ENCODE data around the gene SLC13A4. TPM values are rescaled to one million over a fixed set of nuclear protein-coding genes. Genes with fewer than 3 reads are reported as not detected.
"Not testable (repeated sequence)": the region's sequence is repeated elsewhere in the genome, so short reads cannot be mapped to it uniquely, and the experiment has no call there.

The SLC13A4 gene
- total RNA-seq, 1 donor from 2014 or later = not detected

DNA sequence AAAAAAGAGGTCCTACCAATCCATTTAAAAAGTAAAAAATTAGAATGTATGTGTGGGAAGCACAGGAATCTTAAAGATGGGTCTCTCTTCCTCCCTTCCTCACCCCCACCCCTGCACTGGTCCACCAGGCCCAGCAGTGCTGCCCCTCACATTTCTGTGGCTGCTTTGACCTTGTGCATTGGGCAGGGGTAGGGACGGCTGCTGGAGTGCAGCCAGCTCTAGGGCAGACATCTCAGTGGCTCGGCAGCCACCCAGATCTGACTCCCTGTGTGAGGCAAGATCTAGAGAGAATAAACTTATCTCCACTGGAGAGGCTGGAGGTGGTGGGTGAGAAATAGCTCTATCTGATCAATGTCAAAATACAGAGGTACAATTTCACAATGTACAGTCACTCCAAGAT lies 13.9 kb upstream of the SLC13A4 start:
- no peak overlapping the region for H3K27ac Mint-ChIP-seq (ENCODE audit: unreplicated experiment)

DNA sequence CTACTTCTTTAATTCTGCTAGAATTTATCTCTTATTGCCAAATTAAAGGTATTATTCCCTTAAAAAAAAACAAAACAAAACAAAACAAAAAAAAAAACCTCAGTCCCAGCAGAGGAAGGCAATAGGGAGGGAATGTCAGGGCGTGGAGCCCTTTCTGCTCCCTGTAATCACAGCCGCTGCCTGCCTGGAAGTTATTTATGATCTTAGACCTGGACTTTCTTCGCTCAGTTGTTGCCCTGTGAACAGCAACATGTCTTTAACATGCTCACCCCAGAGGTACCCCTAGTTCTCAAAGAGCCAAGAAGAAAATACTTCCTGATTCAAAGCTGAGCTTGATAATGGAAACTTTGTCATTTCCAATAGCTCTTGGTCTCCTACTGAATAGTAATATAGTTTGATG lies 12.9 kb upstream of the SLC13A4 start:
- Mint-ChIP-seq H3K4me3 (ENCODE audit: unreplicated experiment) (no peak overlapping the region), H3K9me3 (ENCODE audit: low read depth) (no peaks in the 10 kb centered on the region), H3K36me3 (ENCODE audit: low read depth) (no peaks in the 10 kb centered on the region), H3K4me1 (ENCODE audit: low read depth) (peaks cover 23% of the 10 kb centered on the region), H3K27ac (ENCODE audit: unreplicated experiment) (no peak overlapping the region), H3K27me3 (ENCODE audit: low read depth) (no peaks in the 10 kb centered on the region)
- TF ChIP-seq, protein P1, sequence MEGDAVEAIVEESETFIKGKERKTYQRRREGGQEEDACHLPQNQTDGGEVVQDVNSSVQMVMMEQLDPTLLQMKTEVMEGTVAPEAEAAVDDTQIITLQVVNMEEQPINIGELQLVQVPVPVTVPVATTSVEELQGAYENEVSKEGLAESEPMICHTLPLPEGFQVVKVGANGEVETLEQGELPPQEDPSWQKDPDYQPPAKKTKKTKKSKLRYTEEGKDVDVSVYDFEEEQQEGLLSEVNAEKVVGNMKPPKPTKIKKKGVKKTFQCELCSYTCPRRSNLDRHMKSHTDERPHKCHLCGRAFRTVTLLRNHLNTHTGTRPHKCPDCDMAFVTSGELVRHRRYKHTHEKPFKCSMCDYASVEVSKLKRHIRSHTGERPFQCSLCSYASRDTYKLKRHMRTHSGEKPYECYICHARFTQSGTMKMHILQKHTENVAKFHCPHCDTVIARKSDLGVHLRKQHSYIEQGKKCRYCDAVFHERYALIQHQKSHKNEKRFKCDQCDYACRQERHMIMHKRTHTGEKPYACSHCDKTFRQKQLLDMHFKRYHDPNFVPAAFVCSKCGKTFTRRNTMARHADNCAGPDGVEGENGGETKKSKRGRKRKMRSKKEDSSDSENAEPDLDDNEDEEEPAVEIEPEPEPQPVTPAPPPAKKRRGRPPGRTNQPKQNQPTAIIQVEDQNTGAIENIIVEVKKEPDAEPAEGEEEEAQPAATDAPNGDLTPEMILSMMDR (IDR thresholded peaks at IDR 0.05) = no peak
- DNase-seq (ENCODE audit: low spot score) = no peak

More for the DNA sequence above, 13.9 kb upstream of the SLC13A4 start:
- Mint-ChIP-seq H3K27me3 (ENCODE audit: low read depth) (no peaks in the 10 kb centered on the region), H3K4me3 (ENCODE audit: unreplicated experiment) (no peak overlapping the region), H3K9me3 (ENCODE audit: low read depth) (no peaks in the 10 kb centered on the region), H3K4me1 (ENCODE audit: low read depth) (peaks cover 28% of the 10 kb centered on the region), H3K36me3 (ENCODE audit: low read depth) (no peaks in the 10 kb centered on the region)
- TF ChIP-seq, protein P1 (IDR thresholded peaks at IDR 0.05) = no peak
- DNase-seq (ENCODE audit: low spot score) = no peak

DNA sequence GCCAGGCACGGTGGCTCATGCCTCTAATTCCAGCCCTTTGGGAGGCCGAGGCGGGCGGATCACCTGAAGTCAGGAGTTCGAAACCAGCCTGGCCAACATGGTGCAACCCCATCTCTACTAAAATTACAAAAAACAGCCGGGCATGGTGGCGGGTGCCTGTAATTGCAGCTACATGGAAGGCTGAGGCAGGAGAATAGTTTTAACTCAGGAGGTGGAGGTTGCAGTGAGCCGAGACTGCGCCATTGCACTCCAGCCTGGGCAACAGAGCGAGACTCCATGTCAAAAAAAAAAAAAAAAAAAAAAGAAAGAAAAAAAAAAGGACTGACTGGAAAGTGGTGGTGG lies 9.3 kb upstream of the SLC13A4 start:
- H3K9me3 Mint-ChIP-seq (ENCODE audit: low read depth); H3K36me3 Mint-ChIP-seq (ENCODE audit: low read depth); DNase-seq (ENCODE audit: low spot score); H3K27ac Mint-ChIP-seq (ENCODE audit: unreplicated experiment); H3K4me1 Mint-ChIP-seq (ENCODE audit: low read depth); H3K27me3 Mint-ChIP-seq (ENCODE audit: low read depth); H3K4me3 Mint-ChIP-seq (ENCODE audit: unreplicated experiment): not testable (repeated sequence)
- TF ChIP-seq, protein P1 (IDR thresholded peaks at IDR 0.05) = peak; percentile 14

DNA sequence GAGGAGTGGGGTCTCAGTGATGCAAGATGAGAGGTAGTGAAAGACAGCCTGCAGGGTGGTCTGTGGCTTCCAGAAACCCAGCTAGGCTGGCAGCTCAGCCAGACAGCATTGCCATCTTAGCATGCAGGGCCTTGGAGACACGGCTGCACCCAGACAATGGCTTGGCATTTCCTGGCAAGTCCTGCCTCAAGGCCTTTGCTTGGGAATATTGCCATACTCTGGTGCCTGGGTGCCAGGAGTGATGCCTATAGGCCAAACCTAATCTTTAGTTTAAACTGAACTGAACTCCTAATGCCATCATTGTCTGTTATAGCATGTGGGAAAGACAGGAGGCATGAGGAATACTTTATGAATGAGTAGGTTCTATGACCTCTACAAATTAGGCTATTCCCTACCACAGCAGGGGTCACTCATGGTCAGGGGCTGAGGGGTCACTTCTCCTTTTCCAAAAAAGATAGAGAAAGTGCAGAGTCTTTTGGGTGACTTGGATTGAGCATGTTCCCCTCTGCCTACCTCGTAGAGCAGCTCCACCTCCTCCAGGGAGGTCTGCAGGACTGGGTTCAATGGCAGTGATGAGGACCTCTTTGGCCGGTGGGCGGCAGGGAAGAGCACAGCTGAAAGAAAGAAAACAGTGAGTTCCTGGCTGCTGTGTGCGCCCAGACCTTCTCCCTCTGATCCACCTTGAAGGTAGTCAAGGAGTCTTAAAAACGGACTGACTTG lies 8.8 kb upstream of the SLC13A4 start:
- Mint-ChIP-seq H3K27me3 (ENCODE audit: low read depth) (peaks cover 3% of the 10 kb centered on the region), H3K4me1 (ENCODE audit: low read depth) (no peaks in the 10 kb centered on the region), H3K27ac (ENCODE audit: unreplicated experiment) (no peak overlapping the region), H3K36me3 (ENCODE audit: low read depth) (no peaks in the 10 kb centered on the region), H3K4me3 (ENCODE audit: unreplicated experiment) (no peak overlapping the region), H3K9me3 (ENCODE audit: low read depth) (no peaks in the 10 kb centered on the region)
- DNase-seq (ENCODE audit: low spot score) = no peak
- TF ChIP-seq, protein P1 (IDR thresholded peaks at IDR 0.05) = no peak

DNA sequence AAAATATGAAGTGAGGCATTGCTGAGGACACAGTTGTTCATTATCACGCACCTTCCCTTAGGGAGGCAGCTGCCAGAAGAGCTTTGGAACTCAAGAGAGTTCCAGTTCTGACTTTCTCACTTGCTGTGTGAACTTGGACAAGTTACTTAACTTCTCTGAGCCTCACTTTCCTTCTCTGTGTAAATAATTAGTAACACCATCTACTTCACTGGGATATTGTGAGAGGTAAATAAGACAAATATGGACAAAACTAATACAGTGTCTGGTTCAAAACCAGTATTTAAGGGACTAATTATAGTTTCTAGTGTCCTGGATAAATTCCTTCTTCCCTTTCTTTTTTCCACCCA lies 6.3 kb upstream of the SLC13A4 start:
- Mint-ChIP-seq H3K36me3 (ENCODE audit: low read depth) (no peaks in the 10 kb centered on the region), H3K4me1 (ENCODE audit: low read depth) (no peaks in the 10 kb centered on the region), H3K27me3 (ENCODE audit: low read depth) (peaks cover 5% of the 10 kb centered on the region), H3K27ac (ENCODE audit: unreplicated experiment) (no peak overlapping the region), H3K9me3 (ENCODE audit: low read depth) (no peaks in the 10 kb centered on the region), H3K4me3 (ENCODE audit: unreplicated experiment) (no peak overlapping the region)
- no peak for DNase-seq (ENCODE audit: low spot score)
- TF ChIP-seq, protein P1 (IDR thresholded peaks at IDR 0.05) = no peak

All from chondrocyte (in vitro differentiated cells).